ENCODE data around the gene AXIN1.
A peak's percentile ranks its signal among the peaks of the same experiment; 100 is the strongest.
"Not testable (repeated sequence)": the region's sequence is repeated elsewhere in the genome, so short reads cannot be mapped to it uniquely, and the experiment has no call there.

Gene AXIN1

GRCh38 chr16:364595-365491 is 12.3 kb upstream of the AXIN1 start:
- TF ChIP-seq CTCF (conservative IDR thresholded peaks at IDR 0.05; ENCODE audit: low read length), result no peak
- DNase-seq (ENCODE audit: low read depth), result no peak
- no peak overlapping the region for H3K4me3 ChIP-seq (ENCODE audit: low read length)

- no peak for TF ChIP-seq CTCF (conservative IDR thresholded peaks at IDR 0.05; ENCODE audit: low read length)
These were observed 11.4 kb upstream of the AXIN1 start for GRCh38 chr16:363766-364490.

GRCh38 chr16:363110-363765 is 10.7 kb upstream of the AXIN1 start:
- H3K4me3 ChIP-seq (ENCODE audit: low read length), result no peak overlapping the region
- TF ChIP-seq CTCF (conservative IDR thresholded peaks at IDR 0.05; ENCODE audit: low read length), result no peak
- DNase-seq (ENCODE audit: low read depth), result no peak

More at GRCh38 chr16:363766-364490, 11.4 kb upstream of the AXIN1 start:
- no peak for DNase-seq (ENCODE audit: low read depth)
- H3K4me3 ChIP-seq (ENCODE audit: low read length), result no peak overlapping the region

- H3K4me3 ChIP-seq (ENCODE audit: low read length); DNase-seq (ENCODE audit: low read depth): not testable (repeated sequence)
These were observed 10.1 kb upstream of the AXIN1 start for GRCh38 chr16:362702-362999.

- peak; percentile 64 for DNase-seq (ENCODE audit: low read depth)
- no peak overlapping the region for H3K4me3 ChIP-seq (ENCODE audit: low read length)
These were observed 9.6 kb upstream of the AXIN1 start for GRCh38 chr16:361872-362701.

GRCh38 chr16:361341-361871 is 8.9 kb upstream of the AXIN1 start:
- H3K4me3 ChIP-seq (ENCODE audit: low read length), result no peak overlapping the region
- no peak for DNase-seq (ENCODE audit: low read depth)
- no peak for TF ChIP-seq CTCF (conservative IDR thresholded peaks at IDR 0.05; ENCODE audit: low read length)

More at GRCh38 chr16:361872-362701, 9.6 kb upstream of the AXIN1 start:
- peak; percentile 70 for TF ChIP-seq CTCF (conservative IDR thresholded peaks at IDR 0.05; ENCODE audit: low read length)
